HG03103 (cell line): Measurements from ENCODE around the gene HMGN1.
A peak's percentile ranks its signal among the peaks of the same experiment; 100 is the strongest.
"Not testable (repeated sequence)": the region's sequence is repeated elsewhere in the genome, so short reads cannot be mapped to it uniquely, and the experiment has no call there.

ENCODE experiments used
- ATAC-seq: cut with Tn5 transposase; IDR thresholded peaks from one replicate; pipeline ENCODE4 v1.9.1; 2021; ENCODE audit warnings: low read depth; ENCODE audit not compliant: unreplicated experiment

The HMGN1 gene, protein sequence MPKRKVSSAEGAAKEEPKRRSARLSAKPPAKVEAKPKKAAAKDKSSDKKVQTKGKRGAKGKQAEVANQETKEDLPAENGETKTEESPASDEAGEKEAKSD

DNA sequence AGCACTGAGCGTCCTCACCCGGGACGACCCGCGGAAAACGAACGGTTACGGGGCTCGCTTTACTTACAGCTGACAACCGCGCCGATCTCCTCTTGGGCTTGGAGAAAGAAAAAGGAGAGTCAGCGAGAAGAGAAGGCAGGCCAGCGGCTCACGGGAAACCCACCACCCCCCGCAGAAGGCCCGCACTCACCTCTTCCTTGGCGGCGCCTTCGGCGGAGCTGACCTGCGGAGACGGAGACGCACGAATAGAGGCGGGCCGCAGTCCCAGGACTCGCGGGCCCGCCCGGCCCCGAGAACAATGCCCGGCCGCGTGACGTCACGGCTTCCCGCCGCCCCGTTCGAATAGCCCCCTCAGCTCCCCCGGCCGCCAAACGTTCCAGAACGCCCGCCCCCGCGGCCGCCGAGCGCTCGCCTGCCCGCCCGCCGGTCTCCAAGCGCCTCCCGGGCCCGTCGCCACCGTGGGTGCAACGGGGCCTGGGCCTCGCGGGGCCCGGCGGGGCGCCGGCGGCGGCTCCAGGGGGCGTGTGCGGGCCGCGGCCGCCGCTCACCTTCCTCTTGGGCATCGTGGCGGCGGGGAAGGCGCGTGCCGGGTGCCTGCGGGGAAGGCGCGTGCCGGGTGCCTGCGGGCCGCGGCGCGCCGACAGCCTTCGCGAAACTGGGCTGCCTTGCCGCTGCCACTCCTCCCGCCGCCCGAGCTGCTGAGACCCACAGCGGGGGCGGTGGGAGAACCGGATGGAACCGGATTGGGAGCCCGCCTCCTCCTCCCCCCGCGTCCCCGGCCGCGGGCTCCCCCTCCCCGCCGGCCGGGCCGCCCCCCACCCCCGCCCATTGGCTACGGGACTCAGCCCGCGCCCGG is at the start of gene HMGN1:
Gene HMGN1, minus strand, starts transcription at position 734 of the 856 bp plus-strand sequence. Its CDS starts 171 bp downstream, at position 563.
- ATAC-seq = peak; percentile 39

DNA sequence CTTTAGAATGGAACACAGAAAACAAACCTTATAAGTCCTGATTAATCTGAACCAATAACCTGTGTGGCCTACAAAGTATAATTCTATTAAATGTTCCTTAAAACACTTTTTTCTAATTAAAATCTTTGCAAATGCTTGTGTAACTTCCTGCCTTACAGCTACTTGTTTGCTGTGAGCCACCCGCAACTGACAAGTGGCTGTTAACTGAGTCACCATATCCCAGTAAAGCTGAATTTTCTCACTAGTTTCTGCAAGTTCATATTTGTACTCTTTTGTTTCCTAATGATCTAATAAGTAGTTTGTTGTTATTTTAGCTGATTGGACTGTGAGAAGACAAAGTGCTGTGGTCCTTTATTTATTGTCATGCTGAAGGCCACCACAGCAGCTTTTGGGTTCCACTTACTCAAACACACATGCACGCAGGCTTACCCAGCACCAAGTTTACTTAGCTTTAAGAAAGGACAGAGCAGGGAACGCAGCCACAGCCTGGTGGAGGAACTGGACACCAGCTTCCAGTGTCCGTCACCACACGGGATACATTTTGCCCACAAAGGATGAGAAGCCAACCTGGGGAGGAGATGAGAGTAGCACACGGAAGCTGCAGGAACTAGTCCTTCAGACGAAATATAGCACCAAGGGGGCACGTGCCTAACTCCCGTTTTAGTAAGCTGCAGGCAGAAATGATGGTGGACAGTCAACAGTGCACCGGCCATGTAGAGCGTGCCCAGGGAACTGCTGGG is 48.9 kb upstream of the HMGN1 start:
- ATAC-seq = no peak

DNA sequence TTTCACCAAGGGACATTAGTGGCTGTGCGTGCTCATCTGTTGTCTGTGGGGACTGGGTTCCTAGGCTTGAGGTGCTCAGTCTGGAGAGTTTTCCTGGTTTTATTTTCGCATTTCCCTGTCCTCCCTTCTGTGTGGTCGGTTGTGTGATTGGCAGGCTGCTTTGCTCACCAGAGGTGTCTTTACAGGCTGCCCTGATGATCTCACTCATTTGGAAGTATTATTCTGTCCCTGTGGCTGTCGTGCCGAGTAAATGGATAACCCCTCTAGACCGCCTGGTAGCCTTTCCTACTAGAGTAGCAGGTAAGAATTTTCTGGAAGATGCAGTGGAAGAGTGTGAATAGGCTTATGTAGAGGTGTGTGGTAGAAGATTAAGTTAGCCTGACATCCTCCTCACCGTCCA is 44.1 kb upstream of the HMGN1 start:
- no peak for ATAC-seq

DNA sequence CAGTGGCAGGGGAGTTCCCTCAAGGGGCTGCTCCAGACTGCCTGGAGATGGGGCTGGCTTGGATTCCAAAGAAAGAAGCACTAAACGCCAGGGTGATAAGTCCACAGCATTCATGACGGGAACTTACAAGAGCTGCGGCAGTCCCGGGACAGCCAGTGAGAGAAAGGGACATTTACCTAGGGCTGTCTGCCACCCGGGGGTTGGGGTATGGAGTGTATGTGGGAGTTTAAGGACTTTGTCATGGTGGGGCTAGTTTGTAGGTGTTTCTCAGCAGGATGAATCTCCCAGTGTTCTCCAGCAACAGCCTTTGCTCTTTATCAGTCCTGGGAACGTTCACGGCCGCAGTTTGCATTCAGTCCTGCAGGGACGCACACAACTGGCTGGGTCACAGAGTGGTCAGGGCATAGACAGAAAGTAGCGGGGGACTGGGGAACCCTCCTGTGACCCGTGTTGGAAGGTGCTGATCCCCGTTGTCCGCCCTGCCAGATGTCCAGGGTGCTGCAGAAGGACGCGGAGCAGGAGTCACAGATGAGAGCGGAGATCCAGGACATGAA is 41.4 kb upstream of the HMGN1 start:
- no peak for ATAC-seq

DNA sequence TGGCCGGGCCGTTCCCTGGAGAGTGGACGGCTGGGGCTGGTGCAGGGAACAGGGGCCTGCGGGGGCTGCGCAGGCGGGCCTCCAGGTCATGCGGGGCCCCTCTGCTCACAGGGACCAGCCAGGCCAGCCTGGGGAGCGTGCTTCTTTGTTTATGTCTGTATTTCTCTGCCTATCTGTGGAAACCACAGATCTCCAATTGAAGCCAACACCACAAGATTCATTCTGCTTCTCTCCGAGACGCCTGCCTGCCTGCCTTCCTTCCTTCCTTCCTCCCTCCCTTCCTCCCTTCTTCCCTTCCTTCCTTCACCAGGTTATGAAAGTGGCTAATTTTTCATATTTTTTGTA is 39.9 kb upstream of the HMGN1 start:
- ATAC-seq = peak; percentile 22

DNA sequence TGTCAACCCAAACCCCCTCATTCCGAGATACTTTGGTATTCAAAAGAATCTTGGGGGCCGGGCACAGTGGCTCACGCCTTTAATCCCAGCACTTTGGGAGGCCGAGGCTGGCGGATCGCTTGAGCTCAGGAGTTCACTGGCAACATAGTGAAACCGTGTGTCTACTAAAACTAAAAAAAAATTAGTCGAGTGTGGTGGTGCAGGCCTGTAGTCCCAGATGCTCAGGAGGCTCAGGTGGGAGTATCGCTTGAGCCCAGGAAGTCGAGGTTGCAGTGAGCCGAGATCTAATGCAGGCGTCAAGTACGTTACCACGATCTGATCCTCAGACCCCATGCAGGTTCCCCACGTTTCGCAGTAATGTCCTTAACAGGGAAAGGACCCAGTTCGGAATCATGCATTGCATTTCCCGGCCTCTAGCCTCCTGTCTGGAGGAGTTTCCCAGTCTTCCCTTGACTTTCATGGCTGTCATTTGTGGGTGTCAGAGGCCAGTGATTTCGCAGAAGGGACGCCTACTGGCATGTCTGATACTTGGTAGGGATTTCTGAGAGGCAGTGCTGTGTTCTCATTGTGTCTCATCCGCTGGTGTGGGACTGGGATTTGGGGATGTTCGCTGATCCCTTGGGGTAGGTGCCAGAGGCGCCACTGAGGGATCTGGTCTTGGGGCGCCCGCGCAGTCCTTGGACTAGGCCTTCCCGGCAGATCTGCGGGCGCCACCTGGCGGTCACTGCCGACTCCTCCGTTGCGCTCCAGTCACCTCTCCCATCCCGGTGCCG is 39.3 kb upstream of the HMGN1 start:
- ATAC-seq = peak; percentile 78

DNA sequence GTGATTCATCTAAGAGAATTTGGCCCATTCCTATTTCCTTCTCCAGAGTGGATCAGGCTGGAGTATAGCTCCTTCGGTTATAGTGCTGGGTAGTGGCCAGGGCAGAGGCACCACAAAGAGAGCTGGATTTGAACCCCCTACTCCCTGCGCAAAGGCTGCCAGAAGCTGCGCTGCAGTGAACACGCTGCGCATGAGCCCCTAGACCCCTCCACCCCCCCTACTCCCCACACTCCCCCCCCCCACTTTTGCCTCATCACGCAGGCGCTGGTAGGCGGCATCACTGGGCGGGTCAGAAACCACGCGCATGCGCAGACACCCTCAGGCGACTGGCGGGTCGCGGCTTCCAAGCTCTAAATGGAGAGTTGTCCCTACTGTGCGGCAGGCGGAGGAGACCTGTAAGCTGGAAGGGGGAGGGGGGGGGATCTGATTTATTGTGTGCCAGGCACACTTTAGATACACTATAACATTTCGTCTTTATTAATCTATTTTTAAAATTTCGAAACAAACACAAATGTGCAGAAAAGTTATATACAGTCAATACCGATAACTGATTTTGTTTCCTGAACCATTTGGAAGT is 38.7 kb upstream of the HMGN1 start:
- peak; percentile 42 for ATAC-seq

DNA sequence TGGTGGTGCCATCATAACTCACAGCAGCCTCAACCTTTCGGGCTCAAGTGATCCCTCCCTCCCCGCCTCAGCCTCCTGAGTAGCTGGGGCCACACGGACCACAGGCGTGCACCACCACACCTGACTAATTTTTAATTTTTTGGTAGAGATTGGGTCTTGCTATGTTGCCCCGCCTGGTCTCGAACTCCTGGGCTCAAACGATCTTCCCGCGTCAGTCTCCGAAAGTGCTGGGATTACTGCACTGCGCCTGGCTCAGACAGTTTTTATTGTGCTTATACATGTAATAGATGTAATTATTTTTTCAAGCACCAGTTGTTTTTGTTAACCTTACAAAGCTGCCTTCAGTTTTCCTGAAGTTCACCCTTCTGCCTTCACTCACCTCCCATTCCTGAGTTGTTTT is 38.0 kb upstream of the HMGN1 start:
- ATAC-seq = no peak

DNA sequence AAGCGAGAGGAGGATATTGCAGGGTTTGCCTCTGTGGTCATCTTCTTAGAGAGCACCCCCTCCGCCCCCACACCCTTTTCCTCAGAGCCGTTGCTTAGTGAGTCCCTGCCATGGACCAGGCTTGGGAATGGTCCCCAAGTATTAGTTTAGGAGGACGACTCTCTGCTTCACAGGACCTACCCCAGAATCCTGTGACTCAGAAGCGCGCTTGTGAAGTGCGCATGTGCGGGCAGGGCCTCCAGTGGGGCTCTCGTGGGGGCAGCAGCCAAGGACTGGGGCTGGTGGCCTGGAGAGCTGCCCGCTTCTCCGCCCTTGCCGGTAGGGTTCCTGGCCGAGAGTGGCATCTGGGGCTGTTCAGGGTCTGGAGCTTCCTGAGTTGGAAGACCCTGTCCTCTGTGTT is 37.3 kb upstream of the HMGN1 start:
- ATAC-seq = no peak

DNA sequence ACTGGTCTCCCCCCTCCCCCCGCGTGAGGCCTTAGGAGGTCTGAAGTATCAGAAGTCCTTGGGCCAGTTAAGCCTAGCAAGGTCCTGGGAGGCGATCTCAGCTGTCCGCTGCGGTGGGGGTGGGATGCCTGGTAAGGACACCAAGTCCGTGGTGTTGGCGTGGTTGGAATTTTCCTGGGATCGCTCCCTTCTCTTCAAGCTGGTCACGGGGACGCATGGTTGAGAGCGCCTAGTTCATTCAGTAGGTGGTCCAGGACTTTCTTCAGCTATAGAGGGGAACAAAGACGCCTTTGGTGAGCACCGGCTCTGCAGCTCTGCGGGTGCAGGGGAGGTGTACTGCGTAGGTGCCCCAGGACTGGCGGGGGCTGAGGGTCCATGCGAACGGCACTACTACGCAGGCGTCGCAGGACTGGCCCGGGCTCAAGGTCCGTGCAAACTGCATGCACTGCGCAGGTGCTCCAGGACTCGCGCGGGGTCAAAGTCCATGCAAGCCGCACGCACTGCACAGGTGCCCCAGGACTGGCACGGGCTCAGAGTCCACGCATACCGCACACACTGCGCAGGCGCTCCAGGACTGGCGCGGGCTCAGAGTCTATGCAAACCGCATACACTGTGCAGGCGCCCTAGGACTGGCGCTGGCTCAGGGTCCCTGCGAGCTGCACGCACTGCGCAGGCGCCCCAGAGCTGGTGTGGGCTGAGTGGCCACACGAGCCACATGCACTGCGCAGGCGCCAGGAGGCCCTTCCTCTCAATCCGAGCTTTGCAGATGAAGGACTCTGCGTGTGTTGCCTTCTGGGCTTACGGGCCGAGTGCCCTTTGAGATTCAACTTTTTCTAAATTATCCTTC is 36.6 kb upstream of the HMGN1 start:
- no peak for ATAC-seq

DNA sequence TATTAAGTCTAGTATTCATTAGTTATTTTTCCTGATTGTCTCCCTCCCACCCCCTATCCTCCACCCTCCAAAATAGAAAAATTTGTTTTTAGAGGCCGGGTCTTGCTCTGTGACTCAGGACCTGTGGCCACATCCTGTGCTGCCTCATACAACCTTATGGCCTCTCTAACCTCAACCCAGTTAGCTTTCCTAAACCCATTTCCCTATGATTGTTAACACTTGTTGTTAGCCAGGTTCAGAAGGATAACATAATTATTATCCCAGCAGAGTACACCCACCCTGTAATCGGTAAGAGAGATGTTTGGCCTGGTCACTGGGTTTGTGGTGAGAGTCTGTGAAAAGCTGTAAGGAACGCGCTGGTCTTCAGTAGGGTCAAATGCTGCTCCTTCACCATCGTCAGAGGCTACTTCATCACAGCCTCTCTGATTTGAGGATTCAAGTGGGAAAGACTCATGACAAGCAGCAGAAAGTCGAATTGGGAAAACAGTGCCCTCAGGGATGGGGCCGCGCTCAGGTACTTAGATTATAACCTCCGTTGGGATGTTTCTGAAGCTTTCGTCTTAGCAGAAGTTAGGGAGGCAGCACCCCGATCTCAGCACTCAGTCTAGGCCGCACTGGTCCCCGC is 35.9 kb upstream of the HMGN1 start:
- ATAC-seq = no peak

DNA sequence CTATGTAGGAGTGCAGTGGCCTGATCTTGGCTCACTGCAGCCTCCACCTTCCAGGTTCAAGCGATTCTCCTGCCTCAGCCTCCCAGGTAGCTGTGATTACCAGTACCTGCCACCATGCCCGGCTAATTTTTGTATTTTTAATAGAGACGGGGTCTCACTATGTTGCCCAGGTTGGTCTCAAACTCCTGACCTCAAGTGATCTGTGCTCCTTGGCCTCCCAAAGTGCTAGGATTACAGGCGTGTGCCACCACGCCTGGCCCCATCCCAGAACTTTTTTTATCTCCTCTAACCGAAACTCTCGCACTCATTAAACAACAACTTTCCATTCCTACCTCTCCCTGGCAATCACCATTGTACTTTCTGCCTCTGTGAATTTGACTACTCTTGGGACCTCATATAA is 33.2 kb upstream of the HMGN1 start:
- not testable (repeated sequence) for ATAC-seq

DNA sequence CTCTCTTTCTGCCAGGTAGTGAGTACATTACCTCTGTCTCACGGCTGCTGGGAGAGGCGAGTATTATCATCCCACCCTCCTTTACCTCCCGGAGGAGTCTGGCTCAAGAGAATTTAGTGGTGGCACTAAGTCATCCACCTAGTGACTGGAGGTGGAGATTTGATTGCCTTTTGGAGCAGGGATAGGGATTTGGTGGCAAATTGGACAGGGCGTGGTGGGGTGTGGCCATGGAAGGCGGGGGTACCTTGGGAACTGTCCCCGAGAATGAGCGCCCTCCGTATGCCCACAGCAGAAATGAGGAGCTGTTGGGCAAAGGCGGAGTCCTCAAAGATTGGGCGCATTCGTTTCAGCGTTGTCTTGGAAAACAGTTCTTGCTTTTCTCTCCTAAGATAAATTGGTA is 32.1 kb upstream of the HMGN1 start:
- ATAC-seq = no peak

DNA sequence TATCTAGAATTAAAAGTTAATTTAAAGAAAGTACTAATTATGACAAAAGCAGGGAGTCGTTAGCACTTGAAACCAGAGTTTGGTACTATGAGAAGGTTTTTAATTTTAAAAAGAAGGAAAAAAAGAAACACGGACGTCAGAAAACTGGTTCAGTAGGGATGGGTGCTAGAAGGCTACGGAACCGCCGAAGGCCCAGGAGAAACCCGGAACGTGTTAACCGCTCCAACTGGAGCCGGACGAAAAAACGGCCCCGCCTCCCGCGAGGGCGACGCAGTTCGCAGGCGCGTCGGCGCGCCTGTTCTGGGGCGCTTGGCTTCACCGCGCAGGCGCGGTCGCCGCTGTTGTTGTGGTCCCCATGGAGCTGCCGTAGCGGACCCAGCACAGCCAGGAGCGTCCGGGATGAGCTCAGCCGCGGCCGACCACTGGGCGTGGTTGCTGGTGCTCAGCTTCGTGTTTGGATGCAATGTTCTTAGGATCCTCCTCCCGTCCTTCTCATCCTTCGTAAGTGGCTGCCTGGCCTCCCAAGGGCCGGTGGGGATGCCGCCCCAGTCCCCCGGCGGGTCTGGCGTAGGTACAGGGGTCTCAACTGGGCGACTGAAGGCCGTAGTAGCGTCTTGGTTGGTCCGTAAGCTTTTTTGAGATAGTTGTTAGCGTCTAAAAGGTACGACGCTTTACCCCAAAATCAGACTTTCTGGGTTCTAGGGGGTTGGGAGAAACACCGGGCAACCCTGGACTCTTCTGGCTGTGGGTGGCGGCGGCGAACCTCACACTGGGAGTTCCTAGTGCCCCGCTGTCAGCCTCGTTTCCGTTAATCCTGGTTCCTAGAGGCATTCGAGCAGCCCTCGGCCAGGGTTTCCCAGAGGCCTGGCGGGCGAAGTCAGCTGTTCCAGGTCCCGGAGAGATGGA is 31.4 kb upstream of the HMGN1 start:
- peak; percentile 96 for ATAC-seq

DNA sequence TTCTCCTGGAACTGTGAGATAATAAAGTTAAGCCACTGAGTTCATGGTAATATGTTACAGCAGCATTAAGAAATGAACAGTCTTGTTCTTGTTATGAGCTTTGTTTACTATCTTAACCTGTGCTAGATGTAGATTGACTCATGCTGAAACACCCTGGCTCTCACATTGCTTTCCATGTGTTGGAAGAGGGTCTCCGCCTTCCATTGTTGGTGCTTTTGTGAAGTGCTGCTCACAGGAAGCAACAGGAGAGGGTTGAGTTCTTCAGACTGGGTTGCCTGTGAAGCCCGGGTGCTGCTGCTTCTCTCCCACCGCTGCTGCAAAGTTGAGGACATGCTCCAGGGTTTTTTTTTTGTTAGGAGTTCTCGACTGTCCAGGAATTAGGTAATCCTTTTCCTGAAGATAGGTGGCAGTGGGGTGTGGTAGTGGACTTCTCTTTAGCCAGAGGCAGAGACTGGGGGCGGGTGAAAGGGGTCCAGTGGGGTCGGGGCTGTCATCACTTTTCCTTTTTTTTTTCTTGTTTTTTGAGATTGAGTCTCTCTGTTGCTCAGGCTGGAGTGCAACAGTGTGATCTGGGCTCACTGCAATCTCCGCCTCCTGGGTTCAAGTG is 28.7 kb upstream of the HMGN1 start:
- no peak for ATAC-seq

DNA sequence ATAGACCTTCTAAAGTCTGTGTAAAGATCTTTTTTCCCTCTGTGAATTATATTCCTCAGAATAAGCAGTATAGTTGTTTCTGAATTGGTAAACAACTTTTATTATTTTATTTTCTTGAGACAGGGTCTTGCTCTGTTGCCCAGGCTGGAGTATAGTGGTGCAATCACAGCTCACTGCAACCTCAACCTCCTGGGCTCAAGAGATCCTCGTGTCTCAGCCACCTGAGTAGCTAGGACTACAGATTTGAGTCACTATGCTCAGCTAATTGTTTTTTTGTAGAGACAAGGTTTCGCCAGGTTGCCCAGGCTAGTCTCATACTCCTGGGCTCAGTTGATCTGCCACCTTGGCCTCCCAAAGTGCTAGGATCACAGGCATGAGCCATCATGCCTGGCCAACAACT is 26.6 kb upstream of the HMGN1 start:
- no peak for ATAC-seq

DNA sequence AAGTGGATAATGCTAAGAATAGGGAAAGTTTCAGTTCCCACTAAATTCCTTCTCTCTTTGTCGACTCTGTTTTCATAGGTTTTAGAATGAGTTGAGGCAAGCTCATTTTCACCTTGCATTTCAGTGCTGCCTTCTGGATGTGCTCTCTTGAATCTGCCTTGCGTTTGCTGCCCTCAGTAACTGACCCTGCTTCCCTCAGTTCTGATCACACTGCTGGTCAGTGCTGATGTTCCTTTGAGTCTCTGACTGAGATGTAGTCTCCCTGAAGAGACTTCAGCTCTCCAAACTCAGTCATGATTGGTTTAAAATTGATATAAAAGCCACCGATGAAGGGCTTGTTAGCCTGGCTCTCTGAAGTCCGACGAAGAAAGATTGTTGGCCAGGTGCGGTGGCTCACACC is 25.2 kb upstream of the HMGN1 start:
- ATAC-seq = no peak

DNA sequence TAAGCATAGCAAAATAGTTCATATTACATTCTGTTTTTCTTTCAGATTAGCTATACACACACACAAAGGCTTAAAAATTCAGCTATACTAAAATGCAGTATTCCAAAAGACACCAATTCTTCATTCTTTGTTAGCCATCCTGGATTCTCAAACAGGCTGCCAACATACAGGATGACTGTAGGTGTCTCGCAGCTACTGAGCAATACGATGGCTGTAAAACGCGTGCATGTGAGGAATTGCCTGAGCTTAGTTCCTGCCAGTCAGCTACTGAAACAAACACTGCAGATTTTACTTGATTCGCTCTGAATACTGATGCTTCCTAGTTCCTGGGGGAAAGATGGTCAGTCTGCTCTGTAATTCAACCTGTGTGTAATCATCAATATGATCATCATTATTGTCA is 24.7 kb upstream of the HMGN1 start:
- peak; percentile 77 for ATAC-seq
